OCI-LY3 (cell line): ENCODE data around the gene BIVM.

Source experiments
- H2AFZ ChIP-seq: fragments of 200-600, 300-600 bp; shearing (Covaris generic); 2 replicates; pipeline ENCODE4 v1.6.0; 2014; ENCODE audit warnings: antibody characterized with exemption, low read depth, low read length
- H3K27ac ChIP-seq: fragments of 200-600, 300-600 bp; sonication (generic); 2 replicates; pipeline ENCODE4 v1.5.1; 2014; ENCODE audit warnings: mild to moderate bottlenecking, low read length, moderate library complexity, mixed read lengths
- H3K27me3 ChIP-seq: fragments of 200-600, 300-600 bp; sonication (generic); 2 replicates; pipeline ENCODE4 v1.6.1; 2014; ENCODE audit warnings: low read depth, low read length, mixed read lengths
- H3K36me3 ChIP-seq: fragments of 200-600, 300-600 bp; sonication (generic); replicated peaks from 2 replicates; pipeline ENCODE3; 2014; ENCODE audit warnings: low read depth, low read length, mixed read lengths
- H3K4me1 ChIP-seq: fragments of 300-600, 200-600 bp; sonication (generic); 2 replicates; pipeline ENCODE4 v1.6.1; 2014; ENCODE audit warnings: low read length, mixed read lengths
- H3K4me2 ChIP-seq: fragments of 200-600, 300-600 bp; sonication (generic); 2 replicates; pipeline ENCODE4 v1.6.1; 2014; ENCODE audit warnings: low read length, mixed read lengths
- H3K4me3 ChIP-seq: fragments of 300-600, 200-600 bp; sonication (generic); 2 replicates; pipeline ENCODE4 v1.5.1; 2014; ENCODE audit warnings: antibody characterized with exemption, mild to moderate bottlenecking, low read length, moderate library complexity
- H3K79me2 ChIP-seq: fragments of 300-600, 200-600 bp; shearing (Covaris generic); 2 replicates; pipeline ENCODE4 v1.6.1; 2014; ENCODE audit warnings: mild to moderate bottlenecking, low read length, mixed read lengths
- H3K9ac ChIP-seq: fragments of 300-600, 200-600 bp; shearing (Covaris generic); 2 replicates; pipeline ENCODE4 v1.6.0; 2014; ENCODE audit warnings: mild to moderate bottlenecking, low read length, moderate library complexity
- H3K9me3 ChIP-seq: fragments of 200-600, 300-600 bp; shearing (Covaris generic); 2 replicates; pipeline ENCODE4 v1.6.1; 2014; ENCODE audit warnings: low read length, mixed read lengths; ENCODE audit not compliant: insufficient read depth
- H4K20me1 ChIP-seq: fragments of 200-600, 300-600 bp; sonication (generic); 2 replicates; pipeline ENCODE4 v1.6.1; 2016; ENCODE audit warnings: low read length, mixed read lengths; ENCODE audit not compliant: insufficient read depth
- CTCF ChIP-seq: fragments of 200-600, 300-600 bp; sonication (generic); IDR thresholded peaks from 2 replicates; pipeline ENCODE4 v1.5.1; 2014; ENCODE audit warnings: antibody characterized with exemption, low read length, low read depth
- EZH2phosphoT487 ChIP-seq: fragments of 200-600 bp; shearing (Covaris generic); IDR thresholded peaks from 2 replicates; pipeline ENCODE4 v1.6.1; 2018; ENCODE audit warnings: antibody characterized with exemption, mixed run types, low read depth

The BIVM gene

GRCh38 chr13:102817241-102817640, 18.3 kb downstream of the BIVM start:
- Histone ChIP-seq H3K9me3 (no peaks in the 10 kb centered on the region), H3K36me3 (peaks cover 31% of the 10 kb centered on the region), H2AFZ (no peak overlapping the region), H3K27me3 (no peaks in the 10 kb centered on the region), H3K4me1 (peaks cover 12% of the 10 kb centered on the region), H4K20me1 (0 out of 2 replicates have a peak, but pooled peaks cover 7% of the 10 kb centered on the region), H3K4me3 (no peak overlapping the region), H3K27ac (no peak overlapping the region), H3K4me2 (no peak overlapping the region), H3K9ac (no peak overlapping the region), H3K79me2 (0 out of 2 replicates have a peak, but pooled peaks cover 4% of the 10 kb centered on the region)
- TF ChIP-seq EZH2phosphoT487 (no peak), CTCF (no peak)

GRCh38 chr13:102817907-102818306, 19.0 kb downstream of the BIVM start:
- Histone ChIP-seq H3K4me3 (no peak overlapping the region), H3K79me2 (0 out of 2 replicates have a peak, but pooled peaks cover 4% of the 10 kb centered on the region), H3K27ac (no peak overlapping the region), H2AFZ (no peak overlapping the region), H3K9me3 (no peaks in the 10 kb centered on the region), H3K36me3 (peaks cover 31% of the 10 kb centered on the region), H3K4me2 (no peak overlapping the region), H3K27me3 (no peaks in the 10 kb centered on the region), H4K20me1 (0 out of 2 replicates have a peak, but pooled peaks cover 7% of the 10 kb centered on the region), H3K9ac (no peak overlapping the region), H3K4me1 (peaks cover 12% of the 10 kb centered on the region)
- TF ChIP-seq EZH2phosphoT487 (no peak), CTCF (no peak)

GRCh38 chr13:102825400-102825799, 26.5 kb downstream of the BIVM start:
- peaks cover 41% of the 10 kb centered on the region for H3K36me3 ChIP-seq
- no peak overlapping the region for H3K9ac ChIP-seq
- peaks cover 4% of the 10 kb centered on the region; the same call in 1 of the 2 replicates for H3K9me3 ChIP-seq
- TF ChIP-seq EZH2phosphoT487 (no peak), CTCF (no peak)
- H3K27ac ChIP-seq: no peak overlapping the region
- no peak overlapping the region for H3K4me2 ChIP-seq
- H3K79me2 ChIP-seq: no peaks in the 10 kb centered on the region
- no peaks in the 10 kb centered on the region for H3K4me1 ChIP-seq
- no peak overlapping the region for H3K4me3 ChIP-seq
- no peaks in the 10 kb centered on the region for H4K20me1 ChIP-seq
- no peaks in the 10 kb centered on the region for H3K27me3 ChIP-seq
- H2AFZ ChIP-seq: no peak overlapping the region

GRCh38 chr13:102825921-102826706, 27.2 kb downstream of the BIVM start:
- H3K27ac ChIP-seq: no peak overlapping the region

More at GRCh38 chr13:102825921-102826706, 27.2 kb downstream of the BIVM start:
- TF ChIP-seq CTCF (no peak), EZH2phosphoT487 (no peak)
- H3K4me3 ChIP-seq: no peak overlapping the region
- no peaks in the 10 kb centered on the region for H3K79me2 ChIP-seq
- H3K36me3 ChIP-seq: peaks cover 40% of the 10 kb centered on the region
- H4K20me1 ChIP-seq: no peaks in the 10 kb centered on the region
- no peaks in the 10 kb centered on the region for H3K4me1 ChIP-seq
- H3K9ac ChIP-seq: no peak overlapping the region
- peaks cover 4% of the 10 kb centered on the region; the same call in 1 of the 2 replicates for H3K9me3 ChIP-seq
- no peak overlapping the region for H3K4me2 ChIP-seq
- H2AFZ ChIP-seq: no peak overlapping the region
- H3K27me3 ChIP-seq: no peaks in the 10 kb centered on the region
